Ascending aorta (tissue), 2 donors: Measurements from ENCODE around the gene MLLT3. TPM values are rescaled to one million over a fixed set of nuclear protein-coding genes. Genes with fewer than 3 reads are reported as not detected.

Experiments
- DNase-seq, 2 donors: peaks; one replicate each; pipeline ENCODE4 v3.0.0-alpha.2; 2019; ENCODE audit warnings: low spot score in 2 of 2
- H3K27ac ChIP-seq, 2 donors: fragments of 200-600 bp; sonication (generic); one replicate each; pipeline ENCODE4 v1.5.1; 2016 to 2017; ENCODE audit warnings: mild to moderate bottlenecking in 1 of 2
- H3K27me3 ChIP-seq: fragments of 200-600 bp; sonication (generic); one replicate; pipeline ENCODE4 v1.5.1; 2017
- H3K36me3 ChIP-seq, 2 donors: fragments of 200-600 bp; sonication (generic); one replicate each; pipeline ENCODE4 v1.5.1; 2016
- H3K4me1 ChIP-seq, 2 donors: fragments of 200-600 bp; sonication (generic); one replicate each; pipeline ENCODE4 v1.5.1; 2016 to 2017; ENCODE audit warnings: mild to moderate bottlenecking in 1 of 2
- H3K4me3 ChIP-seq, 2 donors: fragments of 200-600 bp; sonication (generic); one replicate each; pipeline ENCODE4 v1.5.1; 2016 to 2017; ENCODE audit warnings: mild to moderate bottlenecking in 1 of 2
- H3K9me3 ChIP-seq, 2 donors: fragments of 200-600 bp; sonication (generic); one replicate each; pipeline ENCODE4 v1.5.1; 2016
- CTCF ChIP-seq, 3 experiments: fragments of 200-600 bp in 2 of 3; fragments of 450-650 bp in 1 of 3; sonication (generic) in 2 of 3; IDR thresholded peaks; one replicate each; pipeline ENCODE4 v1.5.1; 2016 to 2019; ENCODE audit warnings: antibody characterized with exemption in 3 of 3, mild to moderate bottlenecking in 1 of 3, moderate library complexity in 1 of 3
- intact Hi-C: fragments of 100-400 bp; cut with DNase I; formaldehyde crosslinking; loops from one replicate; pipeline ENCODE4 v1.15.1; 2023
- total RNA-seq: library from RNA; depleted of rRNA; stranded (reverse); fragments of >200 nt; gene quantifications from one replicate; pipeline ENCODE4 v1.1.0, GENCODE V29; 2016

The MLLT3 gene
- total RNA-seq, 1 donor from 2014 or later, result 16.8 TPM

DNA sequence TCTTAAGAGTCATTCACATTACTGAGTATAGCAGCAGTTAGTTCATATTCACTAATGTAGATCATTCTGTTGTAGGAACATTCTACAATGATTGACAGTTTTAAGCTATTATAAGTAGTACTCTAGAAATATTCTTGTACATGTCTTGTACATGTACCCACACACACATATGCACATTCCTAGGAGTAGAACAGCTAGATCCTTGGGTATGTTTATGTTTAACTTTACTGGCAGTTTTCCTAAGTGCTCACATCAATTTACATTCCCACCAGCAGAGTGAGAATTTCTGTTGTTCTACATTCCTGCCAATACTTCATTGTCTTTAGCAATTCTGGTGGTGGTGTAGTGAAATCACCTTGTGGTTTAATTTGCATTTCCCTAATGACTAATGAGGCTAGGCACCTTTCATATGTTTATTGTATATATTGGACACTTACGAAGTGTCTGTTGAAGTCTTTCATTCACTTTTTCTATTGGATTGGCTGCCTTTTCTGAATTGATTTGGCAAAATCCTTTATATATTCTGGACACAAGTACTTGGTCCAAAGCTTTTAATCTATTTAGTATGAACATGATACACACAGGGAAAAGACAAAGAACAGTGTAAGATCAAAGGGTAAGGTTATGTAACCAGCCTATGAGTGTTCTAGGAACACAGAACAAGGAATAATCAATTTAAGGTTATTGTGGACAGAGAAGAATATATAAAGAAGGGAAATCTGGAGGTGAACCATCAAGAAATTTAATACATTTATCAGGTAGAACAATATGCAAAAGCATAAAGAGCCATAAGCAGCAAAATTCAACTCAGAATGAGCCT is 95.6 kb downstream of the MLLT3 start:
- Histone ChIP-seq H3K4me3 (no peak overlapping the region), H3K4me1 (no peaks in the 10 kb centered on the region)
- intact Hi-C loops, result no loop called here

DNA sequence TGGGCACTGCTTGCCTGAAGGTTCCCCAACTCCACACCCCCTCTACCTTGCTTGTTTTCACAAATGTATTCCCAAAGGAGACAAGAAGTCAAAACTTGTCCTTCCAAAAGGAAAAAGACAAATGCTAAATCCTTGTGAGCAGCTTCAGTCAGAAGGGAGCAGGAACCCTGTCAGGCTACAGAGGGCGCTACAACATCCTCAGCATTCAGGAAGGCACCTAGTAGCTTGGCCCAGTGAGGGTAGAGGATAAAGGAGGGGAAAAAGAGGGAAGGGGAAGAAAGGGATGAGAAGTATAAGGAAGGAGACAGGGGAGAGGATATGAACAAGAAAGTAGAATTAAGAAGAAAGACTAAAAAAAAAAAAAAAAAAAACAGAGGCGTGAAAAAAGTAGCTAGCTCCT is 97.5 kb downstream of the MLLT3 start:
- H3K27ac ChIP-seq, result no peak overlapping the region
- no peaks in the 10 kb centered on the region for H3K4me1 ChIP-seq
- no peak overlapping the region for H3K4me3 ChIP-seq
- no peak for DNase-seq
- no peaks in the 10 kb centered on the region for H3K27me3 ChIP-seq
- TF ChIP-seq CTCF (IDR thresholded peaks at IDR 0.05), result no peak
- H3K9me3 ChIP-seq, result no peaks in the 10 kb centered on the region
- no peaks in the 10 kb centered on the region for H3K36me3 ChIP-seq
- intact Hi-C loops, result no loop called here

More for the DNA sequence above, 95.6 kb downstream of the MLLT3 start:
- H3K9me3 ChIP-seq, result no peaks in the 10 kb centered on the region
- no peak for DNase-seq
- no peak overlapping the region for H3K27ac ChIP-seq
- no peaks in the 10 kb centered on the region for H3K27me3 ChIP-seq
- no peaks in the 10 kb centered on the region for H3K36me3 ChIP-seq
- TF ChIP-seq CTCF (IDR thresholded peaks at IDR 0.05), result no peak

DNA sequence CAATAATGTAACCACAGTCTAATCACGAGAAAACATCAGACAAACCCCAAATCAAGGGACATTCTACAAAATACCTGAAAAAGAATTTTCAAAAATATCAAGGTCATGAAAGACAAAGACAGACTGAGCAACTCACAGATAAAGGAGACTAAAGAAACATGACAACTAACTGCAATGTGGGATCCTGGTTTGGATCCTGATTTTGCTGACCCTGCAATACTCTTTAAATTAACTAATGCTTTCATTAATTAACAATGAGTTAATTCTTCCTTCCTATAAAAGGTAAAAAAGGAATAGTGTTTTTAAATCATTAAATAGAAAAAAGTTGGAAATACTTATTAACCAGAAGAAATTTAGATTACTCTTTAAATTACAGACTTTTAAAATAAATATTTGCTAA is 103.6 kb downstream of the MLLT3 start:
- intact Hi-C loops, result no loop called here
- H3K27me3 ChIP-seq, result no peaks in the 10 kb centered on the region
- no peak for TF ChIP-seq CTCF (IDR thresholded peaks at IDR 0.05)
- DNase-seq, result no peak
- no peak overlapping the region for H3K27ac ChIP-seq
- no peak overlapping the region for H3K4me3 ChIP-seq
- no peaks in the 10 kb centered on the region for H3K4me1 ChIP-seq
- H3K36me3 ChIP-seq, result no peaks in the 10 kb centered on the region
- no peaks in the 10 kb centered on the region for H3K9me3 ChIP-seq

- no peaks in the 10 kb centered on the region for H3K36me3 ChIP-seq
- no peaks in the 10 kb centered on the region for H3K27me3 ChIP-seq
- H3K9me3 ChIP-seq, result no peaks in the 10 kb centered on the region
- no peak overlapping the region for H3K27ac ChIP-seq
- H3K4me1 ChIP-seq, result peaks cover 0 to 3% of the 10 kb centered on the region in 2 donors
- no peak for DNase-seq
- TF ChIP-seq CTCF (IDR thresholded peaks at IDR 0.05), result no peak
- intact Hi-C loops, result no loop called here
- H3K4me3 ChIP-seq, result no peak overlapping the region
Observed at GRCh38 chr9:20513126-20513913, 109.0 kb downstream of the MLLT3 start.

DNA sequence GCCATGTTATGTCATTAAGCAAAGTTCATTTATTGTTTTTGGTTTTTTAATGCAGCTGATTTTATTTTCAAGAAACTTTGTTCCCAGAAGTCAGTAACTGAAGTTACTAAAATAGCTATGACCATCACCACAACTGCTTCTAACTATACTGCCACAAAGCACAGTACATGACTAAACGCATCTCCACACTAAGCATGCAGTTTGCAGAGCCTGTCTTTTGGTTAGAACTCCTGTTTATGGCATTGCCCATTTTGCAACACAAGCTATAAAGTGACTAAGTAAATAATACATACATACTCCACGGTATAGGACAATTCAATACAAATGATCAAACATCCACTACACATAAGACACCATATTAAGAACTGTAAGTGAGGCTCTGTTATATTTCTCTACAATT is 109.7 kb downstream of the MLLT3 start:
- Histone ChIP-seq H3K9me3 (no peaks in the 10 kb centered on the region), H3K27me3 (no peaks in the 10 kb centered on the region), H3K36me3 (no peaks in the 10 kb centered on the region), H3K4me3 (no peak overlapping the region), H3K4me1 (peaks cover 0 to 3% of the 10 kb centered on the region in 2 donors), H3K27ac (peak overlapping the region in 1 of 2 donors; percentile 20)
- DNase-seq, result no peak
- no peak for TF ChIP-seq CTCF (IDR thresholded peaks at IDR 0.05)
- intact Hi-C loops, result no loop called here
